ES-I3 (cell line): Measurements from ENCODE around the gene WASF2.
"Not testable (repeated sequence)": the region's sequence is repeated elsewhere in the genome, so short reads cannot be mapped to it uniquely, and the experiment has no call there.

Source experiments
- H3K36me3 ChIP-seq: 2 replicates; pipeline ENCODE4 v1.6.1; 2013; ENCODE audit warnings: mild to moderate bottlenecking, low read length, control low read depth, moderate library complexity; ENCODE audit not compliant: insufficient read depth
- H3K4me1 ChIP-seq: 2 replicates; pipeline ENCODE4 v1.6.1; 2013; ENCODE audit warnings: mild to moderate bottlenecking, control low read depth, low read length; ENCODE audit not compliant: insufficient read depth
- H3K9ac ChIP-seq: 2 replicates; pipeline ENCODE4 v1.6.1; 2013; ENCODE audit warnings: low read depth, mild to moderate bottlenecking, low read length, moderate library complexity
- H3K9me3 ChIP-seq: 2 replicates; pipeline ENCODE4 v1.6.1; 2013; ENCODE audit warnings: mild to moderate bottlenecking, low read length, moderate library complexity; ENCODE audit not compliant: control insufficient read depth, insufficient read depth

WASF2 gene

GRCh38 chr1:27416387-27417111 is 73.4 kb downstream of the WASF2 start:
- Histone ChIP-seq H3K9me3 (no peaks in the 10 kb centered on the region), H3K9ac (no peak overlapping the region), H3K4me1 (peaks cover 21% of the 10 kb centered on the region), H3K36me3 (peaks cover 47% of the 10 kb centered on the region)

- Histone ChIP-seq H3K9ac (no peak overlapping the region), H3K9me3 (no peaks in the 10 kb centered on the region), H3K4me1 (peaks cover 15% of the 10 kb centered on the region), H3K36me3 (peaks cover 47% of the 10 kb centered on the region)
These were observed 75.9 kb downstream of the WASF2 start for GRCh38 chr1:27414091-27414490.

DNA sequence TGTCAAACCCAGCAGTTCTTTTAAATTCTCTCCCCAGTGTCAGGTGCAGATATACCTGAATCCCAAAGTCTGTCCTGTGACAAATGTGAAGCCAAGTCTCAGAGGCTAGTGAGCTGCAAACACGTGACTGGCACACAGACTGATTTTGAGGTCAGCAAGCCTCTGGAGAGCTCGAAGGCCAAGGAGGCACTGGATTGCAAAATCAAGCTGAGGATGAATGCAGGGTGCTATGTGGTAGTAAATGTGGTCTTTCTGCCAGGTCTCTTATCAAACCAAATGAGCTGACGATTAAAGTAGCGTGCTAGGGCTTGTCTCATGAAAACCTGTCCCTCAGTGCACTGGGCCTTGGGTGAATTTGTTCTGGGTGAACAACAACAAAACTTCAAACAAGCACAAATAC is 77.0 kb downstream of the WASF2 start:
- Histone ChIP-seq H3K9ac (no peak overlapping the region), H3K4me1 (peaks cover 4% of the 10 kb centered on the region; the same call in 1 of the 2 replicates), H3K9me3 (no peaks in the 10 kb centered on the region), H3K36me3 (peaks cover 47% of the 10 kb centered on the region)

DNA sequence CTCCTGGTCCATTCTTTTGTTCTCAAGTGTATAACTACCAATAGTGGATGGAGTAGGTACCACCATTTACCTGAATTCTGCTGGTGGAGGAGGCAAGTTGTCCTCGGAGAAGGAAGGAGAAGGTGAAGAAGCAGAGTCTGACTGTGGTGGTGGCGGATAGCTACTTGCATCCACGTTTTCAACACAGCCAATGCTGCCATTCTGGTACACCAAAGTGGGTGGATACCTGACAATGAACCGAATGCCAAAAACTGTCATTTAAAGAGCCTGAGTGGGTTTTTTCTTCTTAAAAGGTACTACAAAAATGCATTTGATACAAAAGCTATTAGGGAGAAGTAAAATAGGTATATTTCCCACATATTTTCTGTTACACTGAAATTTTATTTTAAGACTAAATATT is 77.5 kb downstream of the WASF2 start:
- peaks cover 45% of the 10 kb centered on the region for H3K36me3 ChIP-seq
- H3K9ac ChIP-seq, result no peak overlapping the region
- H3K9me3 ChIP-seq, result no peaks in the 10 kb centered on the region
- no peaks in the 10 kb centered on the region for H3K4me1 ChIP-seq

DNA sequence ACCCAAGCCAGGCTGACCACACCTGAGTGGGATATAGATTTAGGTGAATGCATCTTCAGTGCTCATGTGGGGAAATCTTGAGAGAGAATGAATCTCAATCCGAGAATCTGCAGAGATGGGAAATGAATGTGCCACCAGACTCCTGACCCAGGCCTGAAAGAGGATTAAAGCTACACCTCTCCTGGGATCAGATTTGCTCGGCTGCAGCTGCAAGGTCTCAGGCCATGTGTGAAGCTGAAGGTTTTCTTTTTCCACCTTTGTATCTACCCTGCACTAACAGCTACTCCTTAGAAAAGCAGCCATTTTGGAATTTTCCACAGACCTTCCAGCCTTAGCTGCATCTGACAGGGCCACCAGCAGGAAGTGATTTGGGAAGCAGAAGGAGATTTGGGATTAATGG is 79.3 kb downstream of the WASF2 start:
- Histone ChIP-seq H3K4me1 (peaks cover 8% of the 10 kb centered on the region), H3K9ac (no peak overlapping the region), H3K9me3 (no peaks in the 10 kb centered on the region), H3K36me3 (peaks cover 37% of the 10 kb centered on the region)

DNA sequence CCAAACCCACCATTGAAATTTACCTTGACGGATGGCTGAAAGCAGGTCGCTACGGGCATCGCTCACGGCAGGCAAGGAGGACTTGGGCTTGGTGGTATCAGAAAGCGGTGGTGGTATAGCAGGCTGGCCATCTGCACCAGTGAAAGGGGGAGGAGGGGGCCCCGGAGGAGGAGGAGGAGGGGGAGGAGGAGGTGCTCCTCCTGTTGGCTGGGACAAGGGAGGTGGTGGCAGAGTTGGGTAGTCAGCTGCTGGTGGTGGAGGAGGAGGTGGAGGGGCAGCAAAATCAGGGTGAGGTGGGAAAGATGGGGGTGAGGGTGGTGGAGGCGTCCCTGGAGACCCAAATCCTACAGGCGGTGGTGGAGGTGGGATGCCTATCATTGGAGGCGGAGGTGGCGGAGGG is 80.3 kb downstream of the WASF2 start:
- Histone ChIP-seq H3K4me1 (peaks cover 16% of the 10 kb centered on the region), H3K36me3 (peaks cover 30% of the 10 kb centered on the region), H3K9ac (no peak overlapping the region), H3K9me3 (no peaks in the 10 kb centered on the region)

DNA sequence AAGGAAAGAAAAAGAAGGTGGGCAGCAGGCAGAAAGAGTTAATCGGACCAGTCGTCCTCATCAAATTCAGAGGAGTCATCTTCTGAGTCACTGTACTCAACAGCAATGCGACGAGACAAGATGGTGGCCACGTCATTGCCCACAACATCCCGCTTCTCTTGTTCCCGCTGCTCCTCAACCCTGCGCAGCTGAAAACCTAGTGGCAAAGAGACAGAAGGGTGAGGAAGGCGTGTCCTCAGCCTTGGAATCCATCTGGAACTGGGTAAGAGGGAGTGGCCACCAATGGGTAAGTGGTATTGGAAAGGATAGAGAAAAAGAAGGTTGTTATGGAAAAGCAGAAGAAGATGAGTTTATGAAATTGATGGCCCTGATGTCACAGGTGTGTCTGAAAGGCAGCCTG is 81.8 kb downstream of the WASF2 start:
- H3K4me1 ChIP-seq, result peaks cover 31% of the 10 kb centered on the region
- peaks cover 16% of the 10 kb centered on the region for H3K36me3 ChIP-seq
- no peaks in the 10 kb centered on the region for H3K9me3 ChIP-seq
- no peak overlapping the region for H3K9ac ChIP-seq

- H3K36me3 ChIP-seq, H3K9me3 ChIP-seq, H3K9ac ChIP-seq: not testable (repeated sequence)
- H3K4me1 ChIP-seq, result peaks cover 39% of the 10 kb centered on the region
These were observed 83.2 kb downstream of the WASF2 start for GRCh38 chr1:27406791-27407190.

GRCh38 chr1:27406362-27406680 is 83.6 kb downstream of the WASF2 start:
- peaks cover 3% of the 10 kb centered on the region; the same call in 1 of the 2 replicates for H3K36me3 ChIP-seq

GRCh38 chr1:27405598-27406361 is 84.2 kb downstream of the WASF2 start:
- H3K9ac ChIP-seq, H3K9me3 ChIP-seq, H3K36me3 ChIP-seq: not testable (repeated sequence)
- peaks cover 39% of the 10 kb centered on the region for H3K4me1 ChIP-seq

More at GRCh38 chr1:27406362-27406680, 83.6 kb downstream of the WASF2 start:
- H3K4me1 ChIP-seq, result peaks cover 39% of the 10 kb centered on the region
- H3K9ac ChIP-seq, result no peak overlapping the region
- no peaks in the 10 kb centered on the region for H3K9me3 ChIP-seq

- Histone ChIP-seq H3K9me3 (no peaks in the 10 kb centered on the region), H3K9ac (no peak overlapping the region), H3K4me1 (peaks cover 40% of the 10 kb centered on the region), H3K36me3 (peaks cover 3% of the 10 kb centered on the region; the same call in 1 of the 2 replicates)
These were observed 84.9 kb downstream of the WASF2 start for GRCh38 chr1:27405074-27405473.

GRCh38 chr1:27403931-27404330 is 86.0 kb downstream of the WASF2 start:
- no peak overlapping the region for H3K9ac ChIP-seq
- H3K36me3 ChIP-seq, result peaks cover 3% of the 10 kb centered on the region; the same call in 1 of the 2 replicates
- H3K9me3 ChIP-seq, result no peaks in the 10 kb centered on the region
- peaks cover 48% of the 10 kb centered on the region for H3K4me1 ChIP-seq

DNA sequence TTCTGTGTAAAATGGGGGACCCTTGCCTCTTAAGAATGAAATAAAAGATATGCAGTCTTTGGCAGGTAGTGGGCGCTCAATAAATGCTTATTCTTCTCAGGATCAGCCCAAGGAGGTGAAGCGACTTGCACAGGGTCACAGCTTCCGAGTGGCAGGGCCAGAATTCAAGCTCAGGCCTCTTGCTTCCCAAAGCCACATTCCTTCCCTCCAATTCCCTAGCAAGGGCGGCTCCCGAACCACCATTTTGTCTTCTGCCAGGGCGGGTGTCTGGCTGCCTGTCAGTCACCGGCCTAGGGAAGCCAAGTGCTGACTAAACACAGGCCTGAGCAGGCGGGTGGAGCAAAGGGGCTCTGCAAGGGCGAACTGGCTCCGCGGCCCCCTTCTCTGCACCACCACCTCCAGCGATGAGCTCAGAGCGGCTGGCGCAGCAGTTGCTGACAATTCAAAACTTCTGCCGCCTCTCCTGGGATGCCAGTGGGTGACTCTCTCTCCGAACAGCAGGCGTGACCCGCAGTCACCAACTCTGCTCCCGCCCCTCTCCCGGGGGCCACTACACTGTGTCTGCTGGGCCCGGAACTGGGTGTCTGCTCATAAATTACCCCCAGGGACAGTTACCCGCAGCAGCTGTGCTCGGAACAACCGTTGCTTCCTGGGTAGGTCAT is 86.8 kb downstream of the WASF2 start:
- Histone ChIP-seq H3K9me3 (no peaks in the 10 kb centered on the region), H3K36me3 (peaks cover 3% of the 10 kb centered on the region; the same call in 1 of the 2 replicates), H3K9ac (no peak overlapping the region), H3K4me1 (peaks cover 55% of the 10 kb centered on the region)

- H3K9ac ChIP-seq, result no peak overlapping the region
- H3K36me3 ChIP-seq, result no peaks in the 10 kb centered on the region
- peaks cover 59% of the 10 kb centered on the region for H3K4me1 ChIP-seq
- no peaks in the 10 kb centered on the region for H3K9me3 ChIP-seq
These were observed 87.6 kb downstream of the WASF2 start for GRCh38 chr1:27402349-27402754.

GRCh38 chr1:27400963-27401341 is 89.0 kb downstream of the WASF2 start:
- Histone ChIP-seq H3K9ac (no peak overlapping the region), H3K36me3 (no peaks in the 10 kb centered on the region), H3K9me3 (no peaks in the 10 kb centered on the region), H3K4me1 (peaks cover 56% of the 10 kb centered on the region)
